ENCODE results near the gene SYNPR. TPM values are rescaled to one million over a fixed set of nuclear protein-coding genes. Genes with fewer than 3 reads are reported as not detected.

SYNPR gene
- total RNA-seq, 1 experiment from 2014 or later, result 0.17 TPM

DNA sequence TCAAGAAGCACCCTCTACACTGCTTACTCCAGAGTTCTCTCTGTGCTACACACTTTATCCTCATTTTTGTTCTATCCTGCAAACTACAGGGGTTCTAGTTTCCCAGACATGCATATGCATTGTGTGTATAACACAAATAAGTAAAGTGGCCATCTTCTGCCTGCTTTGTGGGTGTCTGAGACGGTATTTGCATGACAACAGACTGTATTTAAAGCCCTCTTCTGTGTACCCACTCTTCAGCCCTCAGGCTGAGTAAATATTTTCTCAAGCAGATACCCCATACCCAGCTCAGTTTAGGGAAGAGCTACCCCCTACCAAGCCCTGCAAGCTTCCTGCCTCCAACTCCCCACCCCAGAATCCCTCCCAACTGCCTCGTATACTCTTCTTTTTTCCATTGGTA is 31.7 kb downstream of the SYNPR start:
- H3K4me1 ChIP-seq (ENCODE audit: insufficient read depth, low read length), result peaks cover 4% of the 10 kb centered on the region; the same call in 1 of the 2 replicates
- no peak overlapping the region for H3K23ac ChIP-seq (ENCODE audit: insufficient read length, low read depth, low read length)
- H3K18ac ChIP-seq (ENCODE audit: insufficient read length, low read depth, low read length), result no peak overlapping the region
- no peak overlapping the region for H3K56ac ChIP-seq (ENCODE audit: insufficient read length, low read depth, low read length)
- no peak overlapping the region for H2AFZ ChIP-seq (ENCODE audit: low read length)
- peaks cover 6 to 8% of the 10 kb centered on the region in 2 experiments; a peak in 3 of 5 replicates for H3K9me3 Mint-ChIP-seq
- no peak overlapping the region for H3K27ac ChIP-seq (ENCODE audit: insufficient read length, low read depth, low read length)
- H3K14ac ChIP-seq (ENCODE audit: insufficient read depth, low read length), result no peak overlapping the region
- H3K27ac Mint-ChIP-seq, result no peak overlapping the region
- peaks cover 85% of the 10 kb centered on the region for H3K27me3 Mint-ChIP-seq (ENCODE audit: low read depth)
- H2BK15ac ChIP-seq (ENCODE audit: low read depth, low read length), result no peak overlapping the region
- H3K4me3 Mint-ChIP-seq, result no peak overlapping the region
- no peak overlapping the region for H3K9ac ChIP-seq (ENCODE audit: extremely low read depth, insufficient read length, low read length)
- H4K5ac ChIP-seq (ENCODE audit: insufficient read length, low read depth, low read length), result no peak overlapping the region
- H2BK120ac ChIP-seq (ENCODE audit: low read depth, low read length, poor library complexity, severe bottlenecking), result no peak overlapping the region
- no peak overlapping the region for H2BK12ac ChIP-seq (ENCODE audit: insufficient read length, low read depth, low read length)
- no peak overlapping the region for H2BK20ac ChIP-seq (ENCODE audit: low read depth, low read length, poor library complexity, severe bottlenecking)
- no peaks in the 10 kb centered on the region for H3K23me2 ChIP-seq (ENCODE audit: insufficient read length, low read depth, low read length, poor library complexity, severe bottlenecking)
- H3K9me3 ChIP-seq (ENCODE audit: control insufficient read depth, low read depth, low read length), result no peaks in the 10 kb centered on the region
- no peak overlapping the region for H4K8ac ChIP-seq (replicated peaks; ENCODE audit: insufficient read length, low read depth, low read length)
- peaks cover 9 to 10% of the 10 kb centered on the region in 2 experiments for H3K4me1 Mint-ChIP-seq
- H3T11ph ChIP-seq (ENCODE audit: low read length), result no peak overlapping the region
- DNase-seq, result no peak
- TF ChIP-seq CTCF (conservative IDR thresholded peaks at IDR 0.05), result no peak
- no peak overlapping the region for H4K91ac ChIP-seq (ENCODE audit: insufficient read length, low read depth, low read length)
- no peaks in the 10 kb centered on the region for H4K20me1 ChIP-seq (ENCODE audit: control insufficient read depth, insufficient read depth, insufficient read length)
- H3K4ac ChIP-seq (ENCODE audit: low read depth, low read length), result no peak overlapping the region
- no peaks in the 10 kb centered on the region for H3K79me1 ChIP-seq (ENCODE audit: insufficient read depth, low read depth, low read length, poor library complexity, severe bottlenecking)
- WGBS (ENCODE audit: extremely low coverage, insufficient read length, low lambda C conversion rate), result no CpG with 5 or more reads among the region's 2 CpGs
- no peak overlapping the region for H2BK5ac ChIP-seq (ENCODE audit: insufficient read length, low read length)
- H3K36me3 Mint-ChIP-seq (ENCODE audit: insufficient read depth in 1 of 3, low read depth in 3 of 3), result no peaks in the 10 kb centered on the region
- H2AK5ac ChIP-seq (ENCODE audit: insufficient read length, low read length), result no peak overlapping the region
- H3K27me3 ChIP-seq (ENCODE audit: insufficient read depth, low read length), result peaks cover 49% of the 10 kb centered on the region; the same call in 1 of the 2 replicates
- no peak overlapping the region for H3K4me2 ChIP-seq (ENCODE audit: insufficient read depth, insufficient read length, low read length)
- no peaks in the 10 kb centered on the region for H3K79me2 ChIP-seq (ENCODE audit: insufficient read depth, low read length)

All from H9 (cell line).